Keratinocyte (primary cell): ENCODE measurements around the gene NUDC. TPM values are rescaled to one million over a fixed set of nuclear protein-coding genes. Genes with fewer than 3 reads are reported as not detected.

Experiments
- DNase-seq: peaks from one replicate; pipeline ENCODE4 v3.0.0-alpha.2; 2011; ENCODE audit warnings: low read depth, missing footprints, low spot score
- FAIRE-seq: peaks from 2 replicates; lab custom pipeline; 2011; peaks lifted over from hg19 to GRCh38; lab: Jason Lieb, UNC
- H2AFZ ChIP-seq: 2 replicates; pipeline ENCODE4 v1.6.0; 2012; ENCODE audit warnings: low read length, control low read depth, inconsistent platforms; ENCODE audit not compliant: control insufficient read depth
- H3K27ac ChIP-seq: 2 replicates; pipeline ENCODE4 v1.5.1; 2011; ENCODE audit warnings: low read length; ENCODE audit not compliant: control insufficient read depth, insufficient read depth
- H3K27me3 ChIP-seq: 3 replicates; pipeline ENCODE4 v1.6.0; 2011; ENCODE audit warnings: low read length; ENCODE audit not compliant: control insufficient read depth, insufficient read depth; ENCODE audit errors: extremely low read depth
- H3K36me3 ChIP-seq, 2 experiments: 2 replicates in 1 of 2; 3 replicates in 1 of 2; pipeline ENCODE4 v1.5.1; 2011; ENCODE audit warnings: low read length in 2 of 2, mild to moderate bottlenecking in 1 of 2; ENCODE audit not compliant: control insufficient read depth in 2 of 2, insufficient read depth in 2 of 2; ENCODE audit errors: extremely low read depth in 1 of 2
- H3K4me1 ChIP-seq: 3 replicates; pipeline ENCODE4 v1.5.1; 2011; ENCODE audit warnings: low read length; ENCODE audit not compliant: control insufficient read depth, insufficient read depth; ENCODE audit errors: extremely low read depth
- H3K4me2 ChIP-seq: 3 replicates; pipeline ENCODE4 v1.6.0; 2011; ENCODE audit warnings: low read depth, low read length; ENCODE audit not compliant: control insufficient read depth, insufficient read depth; ENCODE audit errors: extremely low read depth
- H3K4me3 ChIP-seq, 3 experiments: fragments of 200-600 bp in 1 of 3; sonication (generic) in 1 of 3; 2 replicates in 2 of 3; 3 replicates in 1 of 3; pipeline ENCODE4 v1.5.1; 2011 to 2016; ENCODE audit warnings: low read length in 3 of 3, mild to moderate bottlenecking in 3 of 3, control low read depth in 2 of 3, inconsistent platforms in 1 of 3, low read depth in 1 of 3, mixed read lengths in 1 of 3, mixed run types in 1 of 3, moderate library complexity in 1 of 3; ENCODE audit not compliant: control insufficient read depth in 2 of 3, insufficient read depth in 2 of 3; ENCODE audit errors: extremely low read depth in 1 of 3
- H3K79me2 ChIP-seq: 2 replicates; pipeline ENCODE4 v1.6.0; 2012; ENCODE audit warnings: low read length; ENCODE audit not compliant: control insufficient read depth, insufficient read depth
- H3K9ac ChIP-seq: 3 replicates; pipeline ENCODE4 v1.6.0; 2011; ENCODE audit warnings: low read length; ENCODE audit not compliant: control insufficient read depth, insufficient read depth; ENCODE audit errors: extremely low read depth
- H3K9me1 ChIP-seq: 3 replicates; pipeline ENCODE4 v1.6.0; 2011; ENCODE audit warnings: low read length; ENCODE audit not compliant: control insufficient read depth, insufficient read depth; ENCODE audit errors: extremely low read depth
- H3K9me3 ChIP-seq: 2 replicates; pipeline ENCODE4 v1.5.1; 2012; ENCODE audit warnings: low read depth, low read length; ENCODE audit not compliant: control insufficient read depth
- H4K20me1 ChIP-seq: 3 replicates; pipeline ENCODE4 v1.6.0; 2011; ENCODE audit warnings: low read length; ENCODE audit not compliant: control insufficient read depth, insufficient read depth; ENCODE audit errors: extremely low read depth
- EZH2 ChIP-seq: IDR thresholded peaks from one replicate; pipeline ENCODE4 v1.6.1; 2012; ENCODE audit warnings: inconsistent platforms, mild to moderate bottlenecking, low read length, moderate library complexity
- dilution Hi-C: fragments of 300-500 bp; cut with MboI; formaldehyde crosslinking; loops from one replicate; pipeline ENCODE4 v1.7.0; 2020; ENCODE audit warnings: low sequenced_read_pairs; ENCODE audit not compliant: extremely low pct_ligation_motif_present
- polyA plus RNA-seq, 5 experiments: library from polyadenylated mRNA; depleted of rRNA in 3 of 5; stranded (reverse) in 3 of 5; stranded (forward) in 1 of 5; unstranded in 1 of 5; fragments of >200 nt; gene quantifications; 1 replicate in 1 of 5; 2 replicates in 3 of 5; 3 replicates in 1 of 5; pipeline versions ENCODE4 v1.2.1 to v1.2.3, GENCODE V29; 2011 to 2012; ENCODE audit warnings: missing spikeins in 2 of 5, low read depth in 1 of 5, low replicate concordance in 1 of 5
- TF ChIP-seq, protein P1 (sequence below), 3 experiments: IDR thresholded peaks in 1 of 3; conservative IDR thresholded peaks in 1 of 3; optimal IDR thresholded peaks in 1 of 3; 2 replicates in 2 of 3; 3 replicates in 1 of 3; pipeline versions ENCODE3 to v1.5.1; 2011; ENCODE audit warnings: low read length in 3 of 3, mild to moderate bottlenecking in 3 of 3, moderate library complexity in 2 of 3, control low read depth in 1 of 3, inconsistent platforms in 1 of 3; ENCODE audit not compliant: insufficient read depth in 2 of 3; ENCODE audit errors: extremely low read depth in 1 of 3

Gene NUDC
- polyA plus RNA-seq, 1 donor (not counting 4 experiments of a cell fraction or from before 2014, with no cell fraction given) = 57.3 TPM

DNA sequence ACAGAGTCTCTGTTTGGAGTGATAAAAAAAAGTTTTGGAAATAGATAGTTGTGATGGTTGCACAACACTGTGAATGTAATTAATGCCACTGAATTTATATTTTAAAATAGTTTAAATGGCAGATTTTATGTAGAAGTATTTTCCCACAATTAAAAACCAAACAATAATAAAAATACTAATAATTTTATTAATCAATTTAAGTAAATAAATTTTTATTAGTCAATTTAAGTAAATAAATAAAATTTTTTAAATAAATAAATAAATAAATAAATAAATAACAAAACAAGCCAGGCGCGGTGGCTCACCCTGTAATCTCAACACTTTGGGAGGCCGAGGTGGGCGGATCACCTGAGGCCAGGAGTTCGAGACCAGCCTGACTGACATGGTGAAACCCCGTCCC, 43.7 kb downstream of the NUDC start:
- Histone ChIP-seq H3K9me3 (no peaks in the 10 kb centered on the region), H3K9me1 (no peaks in the 10 kb centered on the region), H3K79me2 (peaks cover 7% of the 10 kb centered on the region), H4K20me1 (no peaks in the 10 kb centered on the region), H3K27me3 (no peaks in the 10 kb centered on the region), H3K4me3 (no peak overlapping the region), H3K9ac (no peak overlapping the region), H3K36me3 (peaks cover 0 to 1% of the 10 kb centered on the region in 2 experiments), H3K4me2 (no peak overlapping the region), H2AFZ (no peak overlapping the region), H3K4me1 (peaks cover 21% of the 10 kb centered on the region), H3K27ac (no peak overlapping the region)
- dilution Hi-C loops = no loop called here
- no peak for DNase-seq
- no peak for FAIRE-seq
- TF ChIP-seq EZH2 = no peak
- TF ChIP-seq, protein P1, sequence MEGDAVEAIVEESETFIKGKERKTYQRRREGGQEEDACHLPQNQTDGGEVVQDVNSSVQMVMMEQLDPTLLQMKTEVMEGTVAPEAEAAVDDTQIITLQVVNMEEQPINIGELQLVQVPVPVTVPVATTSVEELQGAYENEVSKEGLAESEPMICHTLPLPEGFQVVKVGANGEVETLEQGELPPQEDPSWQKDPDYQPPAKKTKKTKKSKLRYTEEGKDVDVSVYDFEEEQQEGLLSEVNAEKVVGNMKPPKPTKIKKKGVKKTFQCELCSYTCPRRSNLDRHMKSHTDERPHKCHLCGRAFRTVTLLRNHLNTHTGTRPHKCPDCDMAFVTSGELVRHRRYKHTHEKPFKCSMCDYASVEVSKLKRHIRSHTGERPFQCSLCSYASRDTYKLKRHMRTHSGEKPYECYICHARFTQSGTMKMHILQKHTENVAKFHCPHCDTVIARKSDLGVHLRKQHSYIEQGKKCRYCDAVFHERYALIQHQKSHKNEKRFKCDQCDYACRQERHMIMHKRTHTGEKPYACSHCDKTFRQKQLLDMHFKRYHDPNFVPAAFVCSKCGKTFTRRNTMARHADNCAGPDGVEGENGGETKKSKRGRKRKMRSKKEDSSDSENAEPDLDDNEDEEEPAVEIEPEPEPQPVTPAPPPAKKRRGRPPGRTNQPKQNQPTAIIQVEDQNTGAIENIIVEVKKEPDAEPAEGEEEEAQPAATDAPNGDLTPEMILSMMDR (optimal IDR thresholded peaks at IDR 0.05 in 1 of 3, IDR thresholded peaks at IDR 0.05 in 1 of 3, conservative IDR thresholded peaks at IDR 0.05 in 1 of 3; ENCODE audit: extremely low read depth in 1 of 3, insufficient read depth in 2 of 3, low read length in 3 of 3) = no peak

DNA sequence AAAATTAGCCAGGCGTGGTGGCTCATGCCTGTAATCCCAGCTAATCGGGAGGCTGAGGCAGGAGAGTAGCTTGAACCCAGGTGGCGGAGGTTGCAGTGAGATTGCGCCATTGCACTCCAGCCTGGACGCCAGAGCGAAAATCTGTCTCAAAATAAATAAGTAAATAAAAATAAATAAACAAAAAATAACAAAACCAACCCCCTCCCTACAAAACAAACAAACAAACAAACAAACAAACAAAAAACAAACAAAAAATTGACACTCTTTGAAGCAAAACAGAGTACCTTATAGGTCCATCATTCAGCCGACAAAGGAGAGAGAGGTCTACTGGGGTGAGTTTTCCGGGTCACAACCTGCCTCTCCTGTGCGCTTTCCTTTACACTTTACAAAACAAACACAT, 44.1 kb downstream of the NUDC start:
- DNase-seq = no peak
- dilution Hi-C loops = no loop called here
- Histone ChIP-seq H3K9ac (no peak overlapping the region), H3K27ac (no peak overlapping the region), H4K20me1 (no peaks in the 10 kb centered on the region), H3K79me2 (peaks cover 4% of the 10 kb centered on the region), H3K9me3 (no peaks in the 10 kb centered on the region), H3K27me3 (no peaks in the 10 kb centered on the region), H3K36me3 (peaks cover 0 to 1% of the 10 kb centered on the region in 2 experiments), H2AFZ (no peak overlapping the region), H3K4me3 (no peak overlapping the region), H3K4me2 (no peak overlapping the region), H3K9me1 (no peaks in the 10 kb centered on the region), H3K4me1 (peaks cover 23% of the 10 kb centered on the region)
- no peak for FAIRE-seq
- TF ChIP-seq, protein P1 (optimal IDR thresholded peaks at IDR 0.05 in 1 of 3, IDR thresholded peaks at IDR 0.05 in 1 of 3, conservative IDR thresholded peaks at IDR 0.05 in 1 of 3; ENCODE audit: extremely low read depth in 1 of 3, insufficient read depth in 2 of 3, low read length in 3 of 3) = no peak
- no peak for TF ChIP-seq EZH2
